Testis (tissue), 2 donors: Measurements from ENCODE around the gene KRTAP5-7.
"Not testable (repeated sequence)": the region's sequence is repeated elsewhere in the genome, so short reads cannot be mapped to it uniquely, and the experiment has no call there.

Experiments used
- CTCF ChIP-seq, 3 experiments: fragments of 450-650 bp in 2 of 3; fragments of 200-600 bp in 1 of 3; sonication (generic) in 1 of 3; IDR thresholded peaks; one replicate each; pipeline ENCODE4 v1.5.1; 2016 to 2019; ENCODE audit warnings: antibody characterized with exemption in 3 of 3, mild to moderate bottlenecking in 2 of 3, moderate library complexity in 1 of 3
- POLR2A ChIP-seq: fragments of 450-650 bp; IDR thresholded peaks from one replicate; pipeline ENCODE4 v1.6.1; 2017; ENCODE audit warnings: antibody characterized with exemption, mild to moderate bottlenecking, moderate library complexity

GRCh38 chr11:71567633-71568032 is 40.6 kb downstream of the KRTAP5-7 start:
- TF ChIP-seq CTCF (IDR thresholded peaks at IDR 0.05); POLR2A: not testable (repeated sequence)
